ENCODE data around the gene PF4V1.

DNA sequence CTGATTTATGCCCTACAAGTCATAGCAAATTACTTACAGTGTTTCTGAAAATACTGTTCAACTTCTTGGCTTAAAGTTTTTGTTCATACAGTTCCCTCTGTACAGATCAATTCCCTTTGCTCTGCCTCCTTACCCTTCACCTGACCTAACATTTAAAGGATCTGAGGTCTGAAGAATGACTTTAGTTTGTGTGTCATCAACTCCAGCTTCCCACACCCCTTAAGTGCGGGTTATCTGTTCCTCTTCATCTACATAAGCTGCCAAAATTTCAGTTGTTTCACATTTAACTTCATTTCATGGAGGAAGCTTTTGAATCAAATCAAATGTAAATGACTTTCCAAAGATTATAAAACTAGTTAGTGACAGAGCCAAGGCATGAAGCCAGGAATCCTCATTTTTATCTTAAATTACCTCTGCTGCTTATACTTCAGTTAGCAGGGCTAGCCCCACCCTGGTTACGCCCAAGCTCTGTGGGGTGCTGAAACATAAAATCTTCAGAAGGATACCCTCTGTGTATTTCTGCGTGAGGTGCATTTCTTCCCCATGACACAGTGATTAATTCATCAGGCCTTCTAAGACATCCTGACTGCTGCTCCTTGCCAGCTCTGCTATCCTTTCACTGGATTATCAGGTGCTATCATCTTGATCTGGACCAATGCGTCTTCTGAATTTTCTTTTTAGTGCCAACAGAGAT lies 32.6 kb downstream of the PF4V1 start:
- TF ChIP-seq, protein P1, sequence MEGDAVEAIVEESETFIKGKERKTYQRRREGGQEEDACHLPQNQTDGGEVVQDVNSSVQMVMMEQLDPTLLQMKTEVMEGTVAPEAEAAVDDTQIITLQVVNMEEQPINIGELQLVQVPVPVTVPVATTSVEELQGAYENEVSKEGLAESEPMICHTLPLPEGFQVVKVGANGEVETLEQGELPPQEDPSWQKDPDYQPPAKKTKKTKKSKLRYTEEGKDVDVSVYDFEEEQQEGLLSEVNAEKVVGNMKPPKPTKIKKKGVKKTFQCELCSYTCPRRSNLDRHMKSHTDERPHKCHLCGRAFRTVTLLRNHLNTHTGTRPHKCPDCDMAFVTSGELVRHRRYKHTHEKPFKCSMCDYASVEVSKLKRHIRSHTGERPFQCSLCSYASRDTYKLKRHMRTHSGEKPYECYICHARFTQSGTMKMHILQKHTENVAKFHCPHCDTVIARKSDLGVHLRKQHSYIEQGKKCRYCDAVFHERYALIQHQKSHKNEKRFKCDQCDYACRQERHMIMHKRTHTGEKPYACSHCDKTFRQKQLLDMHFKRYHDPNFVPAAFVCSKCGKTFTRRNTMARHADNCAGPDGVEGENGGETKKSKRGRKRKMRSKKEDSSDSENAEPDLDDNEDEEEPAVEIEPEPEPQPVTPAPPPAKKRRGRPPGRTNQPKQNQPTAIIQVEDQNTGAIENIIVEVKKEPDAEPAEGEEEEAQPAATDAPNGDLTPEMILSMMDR (IDR thresholded peaks at IDR 0.05; ENCODE audit: insufficient read depth, low read depth, low read length), result no peak
- no peak for TF ChIP-seq EZH2 (IDR thresholded peaks at IDR 0.05; ENCODE audit: insufficient read depth, low read length)
